Measurements from ENCODE around the gene NEU4.
"Not testable (repeated sequence)": the region's sequence is repeated elsewhere in the genome, so short reads cannot be mapped to it uniquely, and the experiment has no call there.

Gene NEU4

DNA sequence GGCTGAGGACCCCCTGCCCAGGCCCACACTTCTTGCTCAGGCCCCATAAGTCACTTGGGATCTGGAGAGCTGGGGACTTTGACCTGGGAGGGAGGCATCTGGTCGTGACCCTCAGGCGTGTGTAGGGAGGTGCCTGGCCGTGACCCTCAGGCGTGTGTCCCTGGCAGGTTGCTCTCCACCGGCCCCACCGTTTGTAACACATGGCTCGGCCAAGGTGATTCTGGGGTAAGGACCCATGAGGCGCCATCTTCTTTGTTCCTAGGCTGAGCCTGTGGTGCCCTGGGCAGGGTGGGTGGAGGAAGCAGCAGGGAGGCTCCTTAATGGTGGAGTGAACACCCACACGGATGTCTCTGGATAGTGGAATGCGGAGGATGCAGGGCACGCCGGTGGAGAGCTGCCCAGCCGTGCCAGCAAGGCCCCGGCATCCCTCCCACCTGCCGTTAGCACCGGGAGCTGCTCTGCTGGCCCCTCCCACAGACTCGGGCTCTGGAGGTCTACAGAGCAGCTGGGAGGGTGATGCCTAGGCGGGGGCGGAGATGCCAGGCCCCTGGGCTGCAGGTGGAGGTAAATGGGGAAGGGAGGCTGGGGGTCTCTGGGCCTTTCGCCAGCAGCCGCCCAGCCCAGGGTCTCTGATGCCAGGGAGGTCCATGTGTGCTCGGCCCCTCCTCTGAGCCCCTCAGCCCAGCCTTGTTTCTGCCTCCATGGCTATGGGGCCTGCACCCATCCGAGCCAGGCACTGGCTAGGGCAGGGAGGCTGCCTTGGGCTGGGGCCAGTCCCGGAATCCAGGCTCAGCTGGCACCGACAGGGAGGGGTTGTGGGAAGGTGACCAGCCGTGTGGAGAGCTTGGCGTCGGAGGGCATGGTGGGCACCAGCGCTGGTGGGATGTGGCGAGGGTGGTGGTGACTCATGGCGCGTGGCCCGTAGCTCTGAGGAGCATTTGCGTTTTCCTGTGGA, 33.5 kb upstream of the NEU4 start:
- no peak for DNase-seq

GRCh38 chr2:241776336-241777169, 32.4 kb upstream of the NEU4 start, which contains the start of gene GAL3ST2:
TSS of gene GAL3ST2 (plus strand) at chr2:241776822. CDS start at chr2:241776956, 134 bp downstream.
- DNase-seq, result no peak

- no peak for DNase-seq
These were observed 31.8 kb upstream of the NEU4 start for GRCh38 chr2:241777170-241777685.

GRCh38 chr2:241777686-241778627, 31.0 kb upstream of the NEU4 start:
- no peak for DNase-seq

DNA sequence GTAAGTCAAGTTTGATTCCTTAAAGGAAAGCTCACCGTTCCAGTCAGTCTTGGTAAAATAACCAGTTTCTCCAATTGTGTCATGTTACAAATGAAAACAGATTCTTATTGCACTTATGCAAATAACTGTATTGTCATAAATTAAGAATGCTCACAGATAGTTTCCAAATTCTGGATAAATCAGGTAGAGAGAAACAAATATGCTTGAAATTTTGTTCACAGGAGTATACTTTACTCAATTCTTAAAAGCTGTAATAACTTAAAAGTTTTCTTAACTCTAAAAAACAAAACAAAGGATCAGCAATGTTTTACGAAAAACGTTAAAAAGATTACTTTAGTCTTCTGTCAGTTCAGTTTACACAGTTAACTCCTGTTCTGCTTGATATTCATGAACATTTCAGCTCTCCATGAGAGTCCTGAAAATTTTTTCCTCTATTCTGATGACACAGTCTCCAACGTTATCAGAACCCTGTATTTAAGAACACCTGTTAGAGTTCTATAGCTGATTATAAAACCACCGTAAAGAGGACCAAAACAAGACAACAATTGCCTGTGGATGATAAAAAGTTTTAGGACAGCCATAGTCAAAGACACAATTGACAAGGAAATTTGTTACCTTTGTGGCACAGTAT, 27.9 kb upstream of the NEU4 start:
- DNase-seq, result no peak

- not testable (repeated sequence) for DNase-seq
These were observed 26.9 kb upstream of the NEU4 start for GRCh38 chr2:241782053-241782452.

- no peak for DNase-seq
These were observed 20.9 kb upstream of the NEU4 start for GRCh38 chr2:241788135-241788534.

GRCh38 chr2:241788572-241788971, 20.4 kb upstream of the NEU4 start:
- peak; percentile 34 to 41 for DNase-seq

- DNase-seq, result not testable (repeated sequence)
These were observed 17.6 kb upstream of the NEU4 start for GRCh38 chr2:241791385-241791784.

GRCh38 chr2:241793385-241793784, 15.6 kb upstream of the NEU4 start:
- no peak for DNase-seq

DNA sequence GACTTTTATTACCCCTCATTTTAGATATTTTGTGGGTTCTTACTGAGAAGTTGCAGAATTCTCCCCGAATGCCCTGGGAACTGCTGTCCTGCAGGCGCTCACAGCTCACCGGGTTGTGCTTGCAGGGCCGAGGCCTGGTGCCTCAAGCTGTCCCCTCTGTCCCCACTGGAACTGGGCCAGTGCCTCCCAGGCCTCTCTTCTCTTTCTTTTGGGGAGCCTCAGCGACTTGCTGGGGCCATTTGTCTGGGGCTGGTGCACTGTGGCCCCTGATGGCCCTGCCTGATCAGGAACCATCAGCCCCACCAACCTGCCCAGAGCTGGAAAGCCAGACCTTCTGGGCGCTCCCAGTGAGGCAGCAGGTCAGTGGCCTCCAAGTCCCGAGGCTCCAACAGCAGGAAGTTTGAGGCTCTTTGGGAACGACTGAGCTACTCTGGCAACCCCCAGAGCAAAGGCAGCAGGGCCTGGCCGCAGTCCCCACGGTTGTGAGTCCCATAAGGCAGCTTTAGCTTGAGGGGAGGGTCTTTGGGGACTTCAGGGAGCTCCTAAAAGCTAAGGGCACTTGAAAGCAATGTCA, 14.7 kb upstream of the NEU4 start:
- no peak for DNase-seq

GRCh38 chr2:241795021-241795999, 13.7 kb upstream of the NEU4 start:
- no peak for DNase-seq

- no peak for DNase-seq
These were observed 12.8 kb upstream of the NEU4 start for GRCh38 chr2:241796209-241796608.

- no peak for DNase-seq
These were observed 12.3 kb upstream of the NEU4 start for GRCh38 chr2:241796610-241797138.

DNA sequence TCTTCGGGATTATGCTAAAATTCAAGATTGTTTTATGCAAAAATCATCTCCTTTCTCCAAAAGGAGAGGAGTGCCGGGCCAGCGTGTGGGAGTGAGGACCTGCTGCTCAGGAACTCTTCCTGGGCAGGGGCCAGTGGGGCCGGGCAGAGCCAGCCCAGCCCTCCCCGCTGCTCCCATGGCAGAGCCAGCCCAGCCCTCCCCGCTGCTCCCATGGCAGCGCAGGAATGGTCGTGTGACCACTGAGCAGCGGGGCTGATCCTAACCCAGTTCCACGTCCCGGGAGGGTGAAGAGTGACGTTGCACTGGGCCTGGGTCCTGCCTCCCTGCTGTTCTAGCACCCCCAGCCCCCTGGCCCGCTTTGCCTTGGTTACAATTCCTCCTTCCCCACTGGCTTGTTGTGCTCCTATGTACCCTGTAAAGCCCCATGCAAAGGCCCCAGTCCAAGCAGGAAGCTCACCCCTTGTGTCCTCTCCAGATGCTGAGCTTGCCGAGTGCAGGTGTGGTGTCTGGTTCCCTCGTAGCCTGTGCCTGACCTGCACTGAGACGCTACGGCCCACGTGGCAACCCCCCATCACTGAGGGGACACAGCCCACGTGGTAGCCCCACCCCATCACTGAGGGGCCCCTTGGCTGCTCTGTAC, 11.4 kb upstream of the NEU4 start:
- DNase-seq, result no peak

DNA sequence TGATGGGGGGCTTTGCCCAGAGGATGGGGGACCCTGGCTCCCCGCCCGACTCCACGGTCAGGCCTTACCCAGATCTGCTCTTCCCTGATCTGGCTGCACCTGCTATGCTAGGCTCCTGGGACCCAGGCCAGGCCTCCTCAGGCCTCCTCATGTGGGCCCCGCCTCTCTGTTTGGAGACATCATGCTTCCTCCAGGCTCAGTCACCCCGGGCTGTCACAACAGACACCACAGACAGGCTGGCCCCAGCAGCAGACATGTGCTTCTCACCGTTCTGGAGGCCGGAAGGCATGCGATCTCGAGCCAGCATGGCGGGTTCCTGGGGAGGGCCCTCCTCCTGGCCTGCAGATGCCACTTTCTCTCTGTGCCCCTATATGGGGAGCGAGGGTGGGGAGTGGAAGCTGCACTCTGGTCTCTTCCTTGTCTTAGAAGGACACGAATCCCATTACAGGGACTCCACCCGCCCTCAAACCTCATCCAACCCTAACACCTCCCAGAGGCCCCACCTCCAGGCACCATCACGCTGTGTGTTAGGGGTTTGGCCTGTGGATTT, 10.8 kb upstream of the NEU4 start:
- DNase-seq, result no peak

DNA sequence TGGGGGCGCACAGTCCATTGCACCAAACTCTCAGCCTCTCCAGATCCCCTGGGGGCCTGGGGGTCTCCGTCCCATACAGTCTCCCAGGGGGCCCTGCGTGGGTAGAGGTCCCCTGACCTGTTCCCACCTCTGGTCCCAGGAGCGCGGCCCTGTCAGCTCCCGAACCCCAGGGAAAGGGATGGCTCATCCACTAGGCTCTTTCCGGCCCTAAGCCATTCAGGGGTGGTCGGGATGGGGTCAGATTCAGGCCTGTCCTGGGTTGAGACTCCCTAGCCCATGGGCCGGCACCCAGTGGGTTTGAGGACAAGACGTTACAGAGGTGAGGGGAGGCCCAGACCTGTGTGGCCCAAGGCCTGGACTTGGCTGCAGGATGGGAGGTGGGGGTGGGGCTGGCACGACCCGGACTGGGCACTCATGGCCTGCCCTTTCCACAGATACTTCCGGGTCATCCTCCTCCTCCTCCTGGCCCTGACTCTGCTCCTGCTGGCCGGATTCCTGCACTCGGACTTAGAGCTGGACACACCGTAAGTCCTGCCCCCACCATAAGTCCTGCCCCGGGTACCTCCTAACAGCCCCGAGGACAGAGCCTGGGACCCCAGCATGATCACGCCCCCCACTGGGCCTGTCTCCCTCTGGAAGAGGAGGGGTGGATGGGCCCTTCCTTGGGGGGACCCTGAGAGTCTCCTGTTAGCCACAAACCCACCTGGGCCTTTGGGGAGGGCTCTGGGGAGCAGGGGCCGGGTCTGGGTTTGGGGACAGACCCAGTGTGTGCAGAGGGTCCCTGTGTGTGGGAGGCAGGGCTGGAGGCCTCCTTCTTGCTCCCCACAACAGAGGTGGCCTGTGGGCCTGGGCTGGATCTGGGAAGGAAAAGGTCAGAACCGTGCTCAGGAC, 10.1 kb upstream of the NEU4 start:
- no peak for DNase-seq
